Small intestine (tissue), 7 donors: ENCODE measurements around the gene ST6GALNAC6. TPM values are rescaled to one million over a fixed set of nuclear protein-coding genes. Genes with fewer than 3 reads are reported as not detected.
A peak's percentile ranks its signal among the peaks of the same experiment; 100 is the strongest.
"Not testable (repeated sequence)": the region's sequence is repeated elsewhere in the genome, so short reads cannot be mapped to it uniquely, and the experiment has no call there.

Experiments
- DNase-seq, 2 donors: peaks; one replicate each; pipeline versions ENCODE4 v3.0.0 to v3.0.0-alpha.2; 2013
- FAIRE-seq: peaks from 2 replicates; lab custom pipeline; 2012; peaks lifted over from hg19 to GRCh38; lab: Jason Lieb, UNC
- H3K27ac ChIP-seq, 3 donors: one replicate each; pipeline ENCODE4 v1.5.1; 2013; ENCODE audit warnings: low read length in 2 of 3, mild to moderate bottlenecking in 2 of 3, control low read depth in 1 of 3, inconsistent platforms in 1 of 3, low read depth in 1 of 3, moderate library complexity in 1 of 3
- H3K27me3 ChIP-seq, 3 donors: one replicate each; pipeline ENCODE4 v1.6.1; 2013; ENCODE audit warnings: low read length in 3 of 3, inconsistent platforms in 1 of 3; ENCODE audit not compliant: control insufficient read depth in 3 of 3, insufficient read depth in 3 of 3
- H3K36me3 ChIP-seq, 3 donors: one replicate each; pipeline ENCODE4 v1.6.1; 2013; ENCODE audit warnings: low read length in 3 of 3, inconsistent platforms in 1 of 3, low read depth in 1 of 3, mild to moderate bottlenecking in 1 of 3, moderate library complexity in 1 of 3; ENCODE audit not compliant: control insufficient read depth in 3 of 3, insufficient read depth in 2 of 3
- H3K4me1 ChIP-seq, 3 donors: one replicate each; pipeline ENCODE4 v1.6.1; 2013; ENCODE audit warnings: low read length in 2 of 3, inconsistent platforms in 1 of 3, low read depth in 1 of 3, mild to moderate bottlenecking in 1 of 3, moderate library complexity in 1 of 3; ENCODE audit not compliant: control insufficient read depth in 3 of 3, insufficient read depth in 2 of 3
- H3K4me3 ChIP-seq, 3 donors: one replicate each; pipeline ENCODE4 v1.5.1; 2013; ENCODE audit warnings: low read length in 3 of 3, control low read depth in 1 of 3, inconsistent platforms in 1 of 3, low read depth in 1 of 3, mild to moderate bottlenecking in 1 of 3, moderate library complexity in 1 of 3
- H3K9me3 ChIP-seq, 2 donors: one replicate each; pipeline ENCODE4 v1.6.1; 2013; ENCODE audit warnings: low read depth in 1 of 2, low read length in 1 of 2; ENCODE audit not compliant: control insufficient read depth in 2 of 2, insufficient read depth in 1 of 2
- WGBS, 3 donors: extraction: QIAGEN DNeasy Blood & Tissue Kit; methylation state at CpG; one replicate each; pipeline ENCODE4 v1.1.7; 2013; 5-methylcytosine and 5-hydroxymethylcytosine counted together
- polyA plus RNA-seq, 4 donors: library from polyadenylated mRNA; stranded (reverse) in 3 of 4; unstranded in 1 of 4; fragments of 200-250 nt in 3 of 4; fragments of 120-200 nt in 1 of 4; gene quantifications; one replicate each; pipeline versions ENCODE4 v1.2.1 to v1.2.3, GENCODE V29; 2013
- donor health status: healthy with polysubstance abuse.
- donor health status: control.
- donor health status: control.
- donor health status: Bipolar disorder and iron deficiency.
- donor health status: healthy.

Gene ST6GALNAC6
- polyA plus RNA-seq, 4 donors = 2.2 to 31.8 (median 11.8) TPM

GRCh38 chr9:127845619-127846018 is 53.8 kb downstream of the ST6GALNAC6 start:
- not testable (repeated sequence) for DNase-seq, FAIRE-seq, H3K4me3 ChIP-seq, H3K27me3 ChIP-seq, H3K4me1 ChIP-seq
- 93 to 97% (median 93%) methylated on average over 4 of the region's 4 CpGs for WGBS, 3 donors
- H3K9me3 ChIP-seq = peaks cover 0 to 16% of the 10 kb centered on the region in 2 donors
- H3K27ac ChIP-seq = peak overlapping the region in 1 of 3 donors; percentile 75
- H3K36me3 ChIP-seq = peaks cover 0 to 13% (median 0%) of the 10 kb centered on the region in 3 donors

GRCh38 chr9:127844821-127845359 is 54.5 kb downstream of the ST6GALNAC6 start:
- FAIRE-seq = no peak
- Histone ChIP-seq H3K27me3 (no peaks in the 10 kb centered on the region), H3K27ac (peak overlapping the region in 1 of 3 donors; percentile 75)

GRCh38 chr9:127841087-127841835 is 58.1 kb downstream of the ST6GALNAC6 start:
- H3K27ac ChIP-seq = peak overlapping the region in 1 of 3 donors; percentile 38
- H3K27me3 ChIP-seq = no peaks in the 10 kb centered on the region
- no peaks in the 10 kb centered on the region for H3K9me3 ChIP-seq
- FAIRE-seq (no peak), DNase-seq (no peak)
- H3K36me3 ChIP-seq = peaks cover 0 to 18% (median 0%) of the 10 kb centered on the region in 3 donors
- H3K4me3 ChIP-seq = no peak overlapping the region
- WGBS, 3 donors = 55 to 79% (median 67%) methylated on average over 15 of the region's 15 CpGs
- H3K4me1 ChIP-seq = peaks cover 0 to 8% (median 3%) of the 10 kb centered on the region in 3 donors

More at GRCh38 chr9:127844821-127845359, 54.5 kb downstream of the ST6GALNAC6 start:
- H3K4me1 ChIP-seq = no peaks in the 10 kb centered on the region
- H3K4me3 ChIP-seq = no peak overlapping the region
- no peak for DNase-seq
- peaks cover 0 to 15% of the 10 kb centered on the region in 2 donors for H3K9me3 ChIP-seq
- WGBS, 3 donors = 72 to 86% (median 77%) methylated on average over 16 of the region's 16 CpGs
- peaks cover 0 to 16% (median 0%) of the 10 kb centered on the region in 3 donors for H3K36me3 ChIP-seq

- FAIRE-seq (no peak), DNase-seq (no peak)
- peaks cover 0 to 12% (median 3%) of the 10 kb centered on the region in 3 donors for H3K4me1 ChIP-seq
- peak overlapping the region in 2 of 3 donors; percentile 38 to 94 for H3K27ac ChIP-seq
- H3K9me3 ChIP-seq = no peaks in the 10 kb centered on the region
- no peak overlapping the region for H3K4me3 ChIP-seq
- WGBS, 3 donors = 50 to 79% (median 64%) methylated on average over 18 of the region's 18 CpGs
- peaks cover 0 to 22% (median 0%) of the 10 kb centered on the region in 3 donors for H3K36me3 ChIP-seq
- H3K27me3 ChIP-seq = no peaks in the 10 kb centered on the region
Observed at GRCh38 chr9:127838375-127839078, 60.9 kb downstream of the ST6GALNAC6 start.

- Histone ChIP-seq H3K4me3 (no peak overlapping the region), H3K9me3 (no peaks in the 10 kb centered on the region), H3K27ac (peak overlapping the region in 1 of 3 donors; percentile 94), H3K36me3 (peaks cover 0 to 16% (median 0%) of the 10 kb centered on the region in 3 donors), H3K27me3 (no peaks in the 10 kb centered on the region), H3K4me1 (peaks cover 0 to 12% (median 3%) of the 10 kb centered on the region in 3 donors)
- no peak for DNase-seq
- FAIRE-seq = no peak
- 61 to 89% (median 68%) methylated on average over 4 of the region's 4 CpGs for WGBS, 3 donors
Observed at GRCh38 chr9:127837346-127837745, 62.1 kb downstream of the ST6GALNAC6 start.

- H3K9me3 ChIP-seq, FAIRE-seq, H3K27me3 ChIP-seq, DNase-seq, H3K4me3 ChIP-seq: not testable (repeated sequence)
- 86 to 95% (median 94%) methylated on average over 3 of the region's 3 CpGs for WGBS, 3 donors
- Histone ChIP-seq H3K36me3 (peaks cover 0 to 14% (median 0%) of the 10 kb centered on the region in 3 donors), H3K27ac (peak overlapping the region; percentile 2 to 94 (median 41)), H3K4me1 (peaks cover 0 to 12% (median 3%) of the 10 kb centered on the region in 3 donors)
Observed at GRCh38 chr9:127836561-127836960, 62.8 kb downstream of the ST6GALNAC6 start.

- H3K9me3 ChIP-seq = no peaks in the 10 kb centered on the region
- no peak for FAIRE-seq
- H3K4me3 ChIP-seq = no peak overlapping the region
- WGBS, 3 donors = 43 to 70% (median 67%) methylated on average over 17 of the region's 17 CpGs
- H3K36me3 ChIP-seq = peaks cover 0 to 11% (median 0%) of the 10 kb centered on the region in 3 donors
- no peaks in the 10 kb centered on the region for H3K27me3 ChIP-seq
- peak overlapping the region; percentile 41 to 94 (median 61) for H3K27ac ChIP-seq
- DNase-seq = no peak
- peaks cover 0 to 12% (median 3%) of the 10 kb centered on the region in 3 donors for H3K4me1 ChIP-seq
Observed at GRCh38 chr9:127835991-127836516, 63.3 kb downstream of the ST6GALNAC6 start.
